HepG2 (cell line): ENCODE data around the gene USB1. TPM values are rescaled to one million over a fixed set of nuclear protein-coding genes. Genes with fewer than 3 reads are reported as not detected.

Experiments
- ARID3A ChIP-seq: IDR thresholded peaks from 2 replicates; pipeline ENCODE4 v1.6.1; 2012; ENCODE audit warnings: low read depth, low read length, improper control_type of control experiment
- ARNTL ChIP-seq: sonication (generic); formaldehyde crosslinking; IDR thresholded peaks from 2 replicates; pipeline ENCODE4 v1.4.0; 2020; ENCODE audit warnings: mild to moderate bottlenecking, missing genetic modification reagents
- CBX1 ChIP-seq: IDR thresholded peaks from one replicate; pipeline ENCODE4 v1.6.1; 2016; ENCODE audit warnings: antibody characterized with exemption, low read depth
- CCDC6 ChIP-seq: sonication (generic); formaldehyde crosslinking; IDR thresholded peaks from 2 replicates; pipeline ENCODE4 v1.8.1; 2022; ENCODE audit warnings: mild to moderate bottlenecking, missing genetic modification reagents, moderate library complexity
- CHD2 ChIP-seq: IDR thresholded peaks from 2 replicates; pipeline ENCODE4 v1.6.1; 2011; ENCODE audit warnings: low read depth, low read length, improper control_type of control experiment
- HDAC1 ChIP-seq: sonication (generic); formaldehyde crosslinking; IDR thresholded peaks from 2 replicates; pipeline ENCODE4 v1.5.1; 2020; ENCODE audit warnings: mild to moderate bottlenecking, missing genetic modification reagents
- HNRNPL ChIP-seq: fragments of 200-400 bp; formaldehyde crosslinking; IDR thresholded peaks from 2 replicates; pipeline ENCODE4 v1.6.1; 2017; ENCODE audit warnings: mild to moderate bottlenecking, low read depth, low read length
- KDM5A ChIP-seq: fragments of 200-600 bp; sonication (generic); IDR thresholded peaks from 2 replicates; pipeline ENCODE4 v1.7.0; 2018; ENCODE audit warnings: antibody characterized with exemption, mild to moderate bottlenecking, low read length, borderline replicate concordance
- MXD4 ChIP-seq: IDR thresholded peaks from 2 replicates; pipeline ENCODE4 v1.6.1; 2016; ENCODE audit warnings: mild to moderate bottlenecking, missing biosample characterization, missing genetic modification reagents
- MXI1 ChIP-seq: IDR thresholded peaks from 3 replicates; pipeline ENCODE4 v1.6.1; 2012; ENCODE audit warnings: low read depth, low read length, inconsistent platforms, borderline replicate concordance
- NR2F6 ChIP-seq, 2 experiments: IDR thresholded peaks; 2 replicates each; pipeline ENCODE4 v1.6.1; 2016; ENCODE audit warnings: antibody characterized with exemption in 1 of 2, mild to moderate bottlenecking in 1 of 2
- SIN3A ChIP-seq: IDR thresholded peaks from 2 replicates; pipeline ENCODE4 v1.6.1; 2011; ENCODE audit warnings: low read depth, mild to moderate bottlenecking, control low read depth, low read length, borderline replicate concordance
- SP1 ChIP-seq, 2 experiments: fragments of 450-650 bp in 1 of 2; sonication (generic) in 1 of 2; formaldehyde crosslinking in 1 of 2; IDR thresholded peaks; 2 replicates each; pipeline versions ENCODE4 v1.4.0 to v1.6.1; 2016 to 2020; ENCODE audit warnings: missing genetic modification reagents in 1 of 2
- ZMYM3 ChIP-seq: sonication (generic); formaldehyde crosslinking; IDR thresholded peaks from 2 replicates; pipeline ENCODE4 v1.5.1; 2020; ENCODE audit warnings: mild to moderate bottlenecking, missing genetic modification reagents
- ZNF292 ChIP-seq: sonication (generic); formaldehyde crosslinking; IDR thresholded peaks from 2 replicates; pipeline ENCODE4 v1.8.1; 2022; ENCODE audit warnings: mild to moderate bottlenecking, low read depth, missing genetic modification reagents, borderline replicate concordance
- ZNF468 ChIP-seq: sonication (generic); formaldehyde crosslinking; IDR thresholded peaks from 2 replicates; pipeline ENCODE4 v1.8.0; 2022; ENCODE audit warnings: mild to moderate bottlenecking, moderate library complexity, missing genetic modification reagents
- ZNF670 ChIP-seq: sonication (generic); formaldehyde crosslinking; IDR thresholded peaks from 2 replicates; pipeline ENCODE4 v1.8.0; 2022; ENCODE audit warnings: mild to moderate bottlenecking, missing genetic modification reagents, borderline replicate concordance
- polyA plus RNA-seq, 8 experiments: library from polyadenylated mRNA; depleted of rRNA in 3 of 8; stranded (reverse) in 7 of 8; unstranded in 1 of 8; fragments of >200 nt; fragmentation: Illumina TruSeq in 4 of 8; extraction: Trizol in 4 of 8; gene quantifications; 2 replicates each; pipeline versions ENCODE4 v1.2.1 to v1.2.3, GENCODE V29; 2011 to 2016; ENCODE audit warnings: low read depth in 4 of 8, missing spikeins in 1 of 8, mixed read lengths in 1 of 8; ENCODE audit not compliant: insufficient read depth in 1 of 8
- total RNA-seq, 5 experiments: library from RNA; depleted of rRNA; stranded (reverse); fragments of >200 nt; fragmentation: Illumina TruSeq; extraction: Trizol; gene quantifications; 2 replicates each; pipeline ENCODE4 v1.2.3, GENCODE V29; 2016; ENCODE audit warnings: low read depth in 1 of 5
- TF ChIP-seq, protein P1 (sequence below): sonication (generic); formaldehyde crosslinking; IDR thresholded peaks from 2 replicates; pipeline ENCODE4 v1.4.0; 2020; ENCODE audit warnings: mild to moderate bottlenecking, missing genetic modification reagents
- TF ChIP-seq, protein P2 (sequence below): sonication (generic); formaldehyde crosslinking; IDR thresholded peaks from 2 replicates; pipeline ENCODE4 v1.4.0; 2020; ENCODE audit warnings: mild to moderate bottlenecking, missing genetic modification reagents, borderline replicate concordance

Gene USB1
- total and polyA plus RNA-seq, 2 of the 13 experiments (the other 11 are each of a cell fraction or from before 2014, with no cell fraction given), result 16.7 to 65.4 TPM

DNA sequence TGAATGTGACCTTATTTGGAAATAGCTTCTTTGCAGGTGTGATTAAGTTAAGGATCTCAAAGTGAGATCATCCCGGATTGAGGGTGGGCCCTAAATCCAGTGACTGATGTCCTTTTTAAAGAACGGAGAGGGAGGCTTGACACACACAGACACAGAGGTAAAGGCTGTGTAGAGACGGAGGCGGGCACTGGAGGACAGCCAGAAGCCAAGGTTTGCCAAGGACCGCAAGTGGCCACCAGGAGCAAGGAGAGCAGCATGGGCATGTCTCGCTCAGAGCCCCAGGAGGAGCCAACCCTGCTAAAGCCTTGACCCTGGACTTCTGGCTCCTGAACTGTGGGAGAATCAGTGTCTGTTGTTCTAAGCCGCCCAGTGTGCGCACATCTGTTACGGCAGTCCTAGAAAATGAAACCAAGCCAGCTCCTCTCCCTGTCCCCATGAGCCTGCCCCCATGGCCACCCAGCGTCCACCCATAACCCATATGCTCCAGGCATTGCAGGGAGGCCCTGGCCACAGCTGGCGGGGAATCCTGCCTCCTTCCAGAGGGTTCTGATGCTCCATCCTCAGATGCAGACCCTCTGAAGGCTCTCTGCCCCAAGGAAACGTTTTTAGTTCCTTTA lies 45.5 kb upstream of the USB1 start (continued):
- TF ChIP-seq NR2F6 (IDR thresholded peaks at IDR 0.05) (no peak), NR2F6 (CRISPR knock-in tag; IDR thresholded peaks at IDR 0.05) (no peak), ZNF468 (CRISPR knock-in tag) (no peak), HDAC1 (CRISPR knock-in tag) (0 out of 2 replicates have a peak, but pooled peaks have one; percentile 28), ZNF292 (CRISPR knock-in tag) (no peak), MXD4 (no peak), CBX1 (no peak), ARID3A (no peak), CCDC6 (CRISPR knock-in tag) (no peak), ZMYM3 (no peak), HNRNPL (peak; percentile 71; the same call in 1 of the 2 replicates), ZNF670 (0 out of 2 replicates have a peak, but pooled peaks have one; percentile 27), SIN3A (no peak), MXI1 (no peak), CHD2 (no peak), KDM5A (no peak), ARNTL (CRISPR knock-in tag) (no peak), SP1 (IDR thresholded peaks at IDR 0.05) (no peak), SP1 (CRISPR knock-in tag; IDR thresholded peaks at IDR 0.05) (no peak)
- TF ChIP-seq, protein P1, sequence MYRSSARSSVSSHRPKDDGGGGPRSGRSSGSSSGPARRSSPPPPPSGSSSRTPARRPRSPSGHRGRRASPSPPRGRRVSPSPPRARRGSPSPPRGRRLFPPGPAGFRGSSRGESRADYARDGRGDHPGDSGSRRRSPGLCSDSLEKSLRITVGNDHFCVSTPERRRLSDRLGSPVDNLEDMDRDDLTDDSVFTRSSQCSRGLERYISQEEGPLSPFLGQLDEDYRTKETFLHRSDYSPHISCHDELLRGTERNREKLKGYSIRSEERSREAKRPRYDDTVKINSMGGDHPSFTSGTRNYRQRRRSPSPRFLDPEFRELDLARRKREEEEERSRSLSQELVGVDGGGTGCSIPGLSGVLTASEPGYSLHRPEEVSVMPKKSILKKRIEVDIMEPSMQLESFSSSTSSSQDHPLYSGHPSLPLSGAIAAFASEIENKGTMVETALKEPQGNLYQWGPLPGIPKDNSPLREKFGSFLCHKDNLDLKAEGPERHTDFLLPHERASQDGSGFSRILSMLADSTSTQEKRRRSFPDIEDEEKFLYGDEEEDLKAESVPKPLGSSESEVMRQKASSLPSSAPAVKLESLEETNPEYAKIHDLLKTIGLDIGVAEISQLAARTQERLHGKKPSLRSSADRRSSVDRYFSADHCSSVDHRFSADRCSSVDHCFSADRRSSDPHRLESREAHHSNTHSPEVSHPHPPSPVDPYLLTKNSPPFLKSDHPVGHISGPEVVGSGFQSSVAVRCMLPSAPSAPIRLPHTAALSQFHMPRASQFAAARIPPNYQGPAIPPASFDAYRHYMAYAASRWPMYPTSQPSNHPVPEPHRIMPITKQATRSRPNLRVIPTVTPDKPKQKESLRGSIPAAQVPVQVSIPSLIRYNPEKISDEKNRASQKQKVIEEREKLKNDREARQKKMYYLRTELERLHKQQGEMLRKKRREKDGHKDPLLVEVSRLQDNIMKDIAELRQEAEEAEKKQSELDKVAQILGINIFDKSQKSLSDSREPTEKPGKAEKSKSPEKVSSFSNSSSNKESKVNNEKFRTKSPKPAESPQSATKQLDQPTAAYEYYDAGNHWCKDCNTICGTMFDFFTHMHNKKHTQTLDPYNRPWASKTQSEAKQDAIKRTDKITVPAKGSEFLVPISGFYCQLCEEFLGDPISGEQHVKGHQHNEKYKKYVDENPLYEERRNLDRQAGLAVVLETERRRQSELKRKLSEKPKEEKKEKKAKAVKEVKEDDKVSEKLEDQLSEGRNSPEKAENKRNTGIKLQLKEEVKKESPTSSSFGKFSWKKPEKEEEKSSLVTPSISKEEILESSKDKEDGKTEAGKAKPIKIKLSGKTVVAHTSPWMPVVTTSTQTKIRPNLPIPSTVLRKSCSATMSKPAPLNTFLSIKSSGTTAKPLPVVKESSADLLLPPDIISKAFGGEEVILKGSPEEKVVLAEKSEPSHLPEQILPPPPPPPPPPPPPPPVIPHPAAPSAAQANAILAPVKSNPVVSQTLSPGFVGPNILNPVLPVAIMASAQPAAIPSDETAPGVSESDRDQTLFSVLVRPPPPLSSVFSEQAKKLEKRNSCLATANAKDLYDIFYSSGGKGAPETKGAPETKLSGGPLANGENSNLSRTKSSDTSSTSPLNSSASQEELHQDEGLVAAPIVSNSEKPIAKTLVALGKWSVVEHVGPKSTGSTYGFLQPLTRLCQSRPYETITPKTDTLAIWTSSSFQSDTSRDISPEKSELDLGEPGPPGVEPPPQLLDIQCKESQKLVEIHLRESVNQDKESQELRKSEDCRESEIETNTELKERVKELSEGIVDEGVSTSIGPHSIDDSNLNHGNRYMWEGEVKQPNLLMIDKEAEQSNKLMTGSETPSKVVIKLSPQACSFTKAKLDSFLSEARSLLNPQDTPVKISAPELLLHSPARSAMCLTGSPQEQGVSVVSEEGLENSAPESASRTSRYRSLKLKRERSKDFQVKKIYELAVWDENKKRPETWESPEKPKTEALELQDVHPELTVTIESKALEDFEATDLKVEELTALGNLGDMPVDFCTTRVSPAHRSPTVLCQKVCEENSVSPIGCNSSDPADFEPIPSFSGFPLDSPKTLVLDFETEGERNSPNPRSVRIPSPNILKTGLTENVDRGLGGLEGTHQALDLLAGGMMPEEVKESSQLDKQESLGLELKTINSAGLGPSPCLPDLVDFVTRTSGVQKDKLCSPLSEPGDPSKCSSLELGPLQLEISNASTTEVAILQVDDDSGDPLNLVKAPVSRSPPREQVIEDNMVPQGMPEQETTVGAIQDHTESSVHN, result no peak
- TF ChIP-seq, protein P2, sequence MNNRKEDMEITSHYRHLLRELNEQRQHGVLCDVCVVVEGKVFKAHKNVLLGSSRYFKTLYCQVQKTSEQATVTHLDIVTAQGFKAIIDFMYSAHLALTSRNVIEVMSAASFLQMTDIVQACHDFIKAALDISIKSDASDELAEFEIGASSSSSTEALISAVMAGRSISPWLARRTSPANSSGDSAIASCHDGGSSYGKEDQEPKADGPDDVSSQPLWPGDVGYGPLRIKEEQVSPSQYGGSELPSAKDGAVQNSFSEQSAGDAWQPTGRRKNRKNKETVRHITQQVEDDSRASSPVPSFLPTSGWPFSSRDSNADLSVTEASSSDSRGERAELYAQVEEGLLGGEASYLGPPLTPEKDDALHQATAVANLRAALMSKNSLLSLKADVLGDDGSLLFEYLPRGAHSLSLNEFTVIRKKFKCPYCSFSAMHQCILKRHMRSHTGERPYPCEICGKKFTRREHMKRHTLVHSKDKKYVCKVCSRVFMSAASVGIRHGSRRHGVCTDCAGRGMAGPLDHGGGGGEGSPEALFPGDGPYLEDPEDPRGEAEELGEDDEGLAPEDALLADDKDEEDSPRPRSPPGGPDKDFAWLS (CRISPR knock-in tag), result no peak
